Measurements from ENCODE around the gene PVALB.
A peak's percentile ranks its signal among the peaks of the same experiment; 100 is the strongest.

Gene PVALB

GRCh38 chr22:36816636-36817524 is at the start of gene PVALB:
TSS of gene PVALB (minus strand) at chr22:36817035. CDS start at chr22:36817005, 30 bp downstream.
- DNase-seq, result no peak

- DNase-seq, result no peak
Measured at GRCh38 chr22:36865346-36865745, 48.5 kb upstream of the PVALB start.

GRCh38 chr22:36864454-36865215 is 47.8 kb upstream of the PVALB start:
- DNase-seq, result no peak

- no peak for DNase-seq
Measured at GRCh38 chr22:36863979-36864378, 47.1 kb upstream of the PVALB start.

GRCh38 chr22:36863281-36863680 is 46.4 kb upstream of the PVALB start:
- DNase-seq, result no peak

GRCh38 chr22:36862251-36863242 is 45.7 kb upstream of the PVALB start:
- DNase-seq, result no peak

- DNase-seq, result no peak
Measured at GRCh38 chr22:36860821-36861659, 44.2 kb upstream of the PVALB start, which contains the start of gene NCF4. TSS of gene NCF4 (plus strand) at chr22:36861006. CDS start at chr22:36861172, 166 bp downstream.

- no peak for DNase-seq
Measured at GRCh38 chr22:36860438-36860820, 43.6 kb upstream of the PVALB start.

GRCh38 chr22:36860017-36860416 is 43.2 kb upstream of the PVALB start:
- no peak for DNase-seq

- no peak for DNase-seq
Measured at GRCh38 chr22:36858966-36859365, 42.1 kb upstream of the PVALB start.

- DNase-seq, result no peak
Measured at GRCh38 chr22:36858156-36858555, 41.3 kb upstream of the PVALB start.

- no peak for DNase-seq
Measured at GRCh38 chr22:36856792-36857135, 39.9 kb upstream of the PVALB start.

- peak; percentile 63 to 89 for DNase-seq
Measured at GRCh38 chr22:36856121-36856791, 39.4 kb upstream of the PVALB start.

GRCh38 chr22:36855478-36855877 is 38.6 kb upstream of the PVALB start:
- no peak for DNase-seq

GRCh38 chr22:36853407-36854099 is 36.7 kb upstream of the PVALB start:
- DNase-seq, result peak; percentile 9 to 40

GRCh38 chr22:36852056-36852973 is 35.5 kb upstream of the PVALB start:
- DNase-seq, result no peak

- DNase-seq, result no peak
Measured at GRCh38 chr22:36850682-36851081, 33.8 kb upstream of the PVALB start.

GRCh38 chr22:36850056-36850455 is 33.2 kb upstream of the PVALB start:
- no peak for DNase-seq

GRCh38 chr22:36846949-36847348 is 30.1 kb upstream of the PVALB start:
- no peak for DNase-seq
